H9 (cell line): ENCODE data around the gene PSMA6. TPM values are rescaled to one million over a fixed set of nuclear protein-coding genes. Genes with fewer than 3 reads are reported as not detected.

Experiments used
- DNase-seq: peaks from one replicate; pipeline ENCODE4 v3.0.0-alpha.2; 2017
- H2AFZ ChIP-seq: one replicate; pipeline ENCODE4 v1.6.1; 2013; ENCODE audit warnings: mild to moderate bottlenecking, low read length, control low read depth, moderate library complexity
- H2AK5ac ChIP-seq: 2 replicates; pipeline ENCODE4 v1.6.1; 2013; ENCODE audit warnings: low read length, control low read depth, mixed read lengths; ENCODE audit not compliant: insufficient read length
- H2BK120ac ChIP-seq: one replicate; pipeline ENCODE4 v1.6.1; 2013; ENCODE audit warnings: low read depth, mild to moderate bottlenecking, low read length, control low read depth, inconsistent platforms; ENCODE audit not compliant: poor library complexity, severe bottlenecking
- H2BK12ac ChIP-seq: 2 replicates; pipeline ENCODE4 v1.6.1; 2013; ENCODE audit warnings: low read length, control low read depth, mixed read lengths, low read depth; ENCODE audit not compliant: insufficient read length
- H2BK15ac ChIP-seq: 2 replicates; pipeline ENCODE4 v1.6.1; 2013; ENCODE audit warnings: low read depth, low read length, control low read depth
- H2BK20ac ChIP-seq: one replicate; pipeline ENCODE4 v1.6.1; 2013; ENCODE audit warnings: low read depth, mild to moderate bottlenecking, low read length, control low read depth, inconsistent platforms; ENCODE audit not compliant: poor library complexity, severe bottlenecking
- H2BK5ac ChIP-seq: 2 replicates; pipeline ENCODE4 v1.6.1; 2013; ENCODE audit warnings: low read length, control low read depth, mixed read lengths; ENCODE audit not compliant: insufficient read length
- H3K14ac ChIP-seq: 2 replicates; pipeline ENCODE4 v1.6.1; 2013; ENCODE audit warnings: low read length, control low read depth; ENCODE audit not compliant: insufficient read depth
- H3K18ac ChIP-seq: 2 replicates; pipeline ENCODE4 v1.6.1; 2013; ENCODE audit warnings: low read depth, mild to moderate bottlenecking, mixed read lengths, low read length, control low read depth; ENCODE audit not compliant: insufficient read length
- H3K23ac ChIP-seq: 2 replicates; pipeline ENCODE4 v1.6.1; 2013; ENCODE audit warnings: low read length, control low read depth, mixed read lengths, low read depth; ENCODE audit not compliant: insufficient read length
- H3K23me2 ChIP-seq: 2 replicates; pipeline ENCODE4 v1.6.1; 2013; ENCODE audit warnings: low read depth, mild to moderate bottlenecking, mixed read lengths, low read length, control low read depth; ENCODE audit not compliant: insufficient read length, poor library complexity, severe bottlenecking
- H3K27ac ChIP-seq: 2 replicates; pipeline ENCODE4 v1.5.1; 2013; ENCODE audit warnings: low read length, control low read depth, mixed read lengths, low read depth; ENCODE audit not compliant: insufficient read length
- H3K27me3 ChIP-seq: 2 replicates; pipeline ENCODE4 v1.6.1; 2013; ENCODE audit warnings: low read length, control low read depth, inconsistent platforms; ENCODE audit not compliant: insufficient read depth
- H3K4ac ChIP-seq: 2 replicates; pipeline ENCODE4 v1.6.1; 2013; ENCODE audit warnings: low read depth, mild to moderate bottlenecking, control low read depth, inconsistent platforms, low read length, moderate library complexity
- H3K4me1 ChIP-seq: 2 replicates; pipeline ENCODE4 v1.6.1; 2013; ENCODE audit warnings: low read length, control low read depth, inconsistent platforms; ENCODE audit not compliant: insufficient read depth
- H3K4me2 ChIP-seq: 2 replicates; pipeline ENCODE4 v1.6.1; 2013; ENCODE audit warnings: low read length, control low read depth, mixed read lengths; ENCODE audit not compliant: insufficient read length, insufficient read depth
- H3K56ac ChIP-seq: 2 replicates; pipeline ENCODE4 v1.6.1; 2013; ENCODE audit warnings: low read depth, mild to moderate bottlenecking, mixed read lengths, low read length, control low read depth; ENCODE audit not compliant: insufficient read length
- H3K79me1 ChIP-seq: 2 replicates; pipeline ENCODE4 v1.6.1; 2013; ENCODE audit warnings: low read depth, mild to moderate bottlenecking, moderate library complexity, low read length, control low read depth, inconsistent platforms; ENCODE audit not compliant: insufficient read depth, poor library complexity, severe bottlenecking
- H3K79me2 ChIP-seq: 2 replicates; pipeline ENCODE4 v1.6.1; 2013; ENCODE audit warnings: low read length, control low read depth, inconsistent platforms; ENCODE audit not compliant: insufficient read depth
- H3K9ac ChIP-seq: 2 replicates; pipeline ENCODE4 v1.6.1; 2013; ENCODE audit warnings: low read length, control low read depth, mixed read lengths; ENCODE audit not compliant: insufficient read length; ENCODE audit errors: extremely low read depth
- H3K9me3 ChIP-seq: one replicate; pipeline ENCODE4 v1.6.1; 2013; ENCODE audit warnings: low read depth, low read length, inconsistent platforms; ENCODE audit not compliant: control insufficient read depth
- H3T11ph ChIP-seq: one replicate; pipeline ENCODE4 v1.6.1; 2013; ENCODE audit warnings: mild to moderate bottlenecking, low read length, control low read depth, inconsistent platforms
- H4K20me1 ChIP-seq: one replicate; pipeline ENCODE4 v1.6.1; 2013; ENCODE audit not compliant: control insufficient read depth, insufficient read length, insufficient read depth
- H4K5ac ChIP-seq: 2 replicates; pipeline ENCODE4 v1.6.1; 2013; ENCODE audit warnings: low read depth, mild to moderate bottlenecking, mixed read lengths, low read length, control low read depth; ENCODE audit not compliant: insufficient read length
- H4K8ac ChIP-seq: replicated peaks from 2 replicates; pipeline ENCODE4 v1.6.1; 2013; ENCODE audit warnings: low read length, control low read depth, mixed read lengths, low read depth; ENCODE audit not compliant: insufficient read length
- H4K91ac ChIP-seq: 2 replicates; pipeline ENCODE4 v1.6.1; 2013; ENCODE audit warnings: low read depth, mild to moderate bottlenecking, moderate library complexity, mixed read lengths, low read length, control low read depth; ENCODE audit not compliant: insufficient read length
- H3K27ac Mint-ChIP-seq, 3 experiments: 2 replicates in 2 of 3; 3 replicates in 1 of 3; pipeline ENCODE4 v1.8.0; 2020 to 2021; ENCODE audit warnings: mixed read lengths in 3 of 3, mild to moderate bottlenecking in 1 of 3, moderate library complexity in 1 of 3
- H3K27me3 Mint-ChIP-seq: 2 replicates; pipeline ENCODE4 v1.8.0; 2021; ENCODE audit warnings: low read depth, mild to moderate bottlenecking, moderate library complexity, mixed read lengths
- H3K36me3 Mint-ChIP-seq, 3 experiments: 2 replicates in 2 of 3; 3 replicates in 1 of 3; pipeline ENCODE4 v1.8.0; 2020 to 2021; ENCODE audit warnings: low read depth in 3 of 3, mixed read lengths in 3 of 3; ENCODE audit not compliant: insufficient read depth in 1 of 3
- H3K4me1 Mint-ChIP-seq, 2 experiments: 2 replicates each; pipeline ENCODE4 v1.8.0; 2020; ENCODE audit warnings: mixed read lengths in 2 of 2
- H3K4me3 Mint-ChIP-seq, 2 experiments: 2 replicates in 1 of 2; 3 replicates in 1 of 2; pipeline ENCODE4 v1.8.0; 2020 to 2021; ENCODE audit warnings: mild to moderate bottlenecking in 2 of 2, mixed read lengths in 2 of 2, moderate library complexity in 1 of 2
- H3K9me3 Mint-ChIP-seq, 2 experiments: 2 replicates in 1 of 2; 3 replicates in 1 of 2; pipeline ENCODE4 v1.8.0; 2020; ENCODE audit warnings: mild to moderate bottlenecking in 2 of 2, mixed read lengths in 2 of 2, moderate library complexity in 1 of 2
- WGBS: extraction: QIAGEN DNeasy Blood & Tissue Kit; methylation state at CpG from one replicate; pipeline ENCODE4 v1.1.7; 2013; ENCODE audit warnings: missing lambda C conversion rate, low lambda C conversion rate, mixed read lengths; ENCODE audit not compliant: insufficient read length; ENCODE audit errors: extremely low coverage; 5-methylcytosine and 5-hydroxymethylcytosine counted together
- total RNA-seq: library from RNA; stranded (reverse); gene quantifications from 2 replicates; pipeline ENCODE4 v1.2.1, GENCODE V29; 2021
- TF ChIP-seq, protein P1 (sequence below): fragments of 200-600 bp; sonication (generic); conservative IDR thresholded peaks from 3 replicates; pipeline ENCODE4 v1.8.0; 2021; ENCODE audit warnings: antibody characterized with exemption, mild to moderate bottlenecking

PSMA6 gene
- total RNA-seq, 1 experiment from 2014 or later, result 255 TPM

DNA sequence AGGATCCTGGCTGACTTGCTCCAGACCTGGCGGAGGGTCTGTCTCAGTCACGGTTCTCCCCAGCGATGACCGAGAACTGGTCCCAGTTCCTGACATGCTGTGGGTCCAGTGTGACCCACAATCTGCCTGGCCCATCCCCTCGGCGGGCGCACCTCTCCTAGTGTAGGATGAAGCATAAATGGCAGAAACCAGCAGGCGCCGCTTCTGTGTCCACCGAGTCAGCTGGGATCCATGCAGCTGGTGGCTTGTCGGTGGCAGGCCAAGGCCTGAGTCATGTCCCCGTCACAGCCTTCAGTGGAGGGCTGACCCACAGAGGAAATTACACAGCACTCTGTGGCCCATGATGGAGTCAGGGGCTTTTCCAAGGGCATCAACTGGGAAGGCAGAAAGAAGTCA, 73.9 kb downstream of the PSMA6 start:
- no peak overlapping the region for H3K4ac ChIP-seq
- TF ChIP-seq, protein P1, sequence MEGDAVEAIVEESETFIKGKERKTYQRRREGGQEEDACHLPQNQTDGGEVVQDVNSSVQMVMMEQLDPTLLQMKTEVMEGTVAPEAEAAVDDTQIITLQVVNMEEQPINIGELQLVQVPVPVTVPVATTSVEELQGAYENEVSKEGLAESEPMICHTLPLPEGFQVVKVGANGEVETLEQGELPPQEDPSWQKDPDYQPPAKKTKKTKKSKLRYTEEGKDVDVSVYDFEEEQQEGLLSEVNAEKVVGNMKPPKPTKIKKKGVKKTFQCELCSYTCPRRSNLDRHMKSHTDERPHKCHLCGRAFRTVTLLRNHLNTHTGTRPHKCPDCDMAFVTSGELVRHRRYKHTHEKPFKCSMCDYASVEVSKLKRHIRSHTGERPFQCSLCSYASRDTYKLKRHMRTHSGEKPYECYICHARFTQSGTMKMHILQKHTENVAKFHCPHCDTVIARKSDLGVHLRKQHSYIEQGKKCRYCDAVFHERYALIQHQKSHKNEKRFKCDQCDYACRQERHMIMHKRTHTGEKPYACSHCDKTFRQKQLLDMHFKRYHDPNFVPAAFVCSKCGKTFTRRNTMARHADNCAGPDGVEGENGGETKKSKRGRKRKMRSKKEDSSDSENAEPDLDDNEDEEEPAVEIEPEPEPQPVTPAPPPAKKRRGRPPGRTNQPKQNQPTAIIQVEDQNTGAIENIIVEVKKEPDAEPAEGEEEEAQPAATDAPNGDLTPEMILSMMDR, result no peak
- Mint-ChIP-seq H3K4me1 (peaks cover 20 to 27% of the 10 kb centered on the region in 2 experiments), H3K36me3 (peaks cover 0 to 3% (median 0%) of the 10 kb centered on the region in 3 experiments; a peak in 1 of 7 replicates), H3K27ac (no peak overlapping the region; a peak in 1 of 7 replicates), H3K9me3 (peaks cover 3 to 5% of the 10 kb centered on the region in 2 experiments; a peak in 3 of 5 replicates), H3K27me3 (no peaks in the 10 kb centered on the region), H3K4me3 (no peak overlapping the region)
- no peaks in the 10 kb centered on the region for H3K79me1 ChIP-seq
- no peak for DNase-seq
- no peak overlapping the region for H2BK12ac ChIP-seq
- no peak overlapping the region; the same call in 1 of the 2 replicates for H3K14ac ChIP-seq
- H3K27me3 ChIP-seq, result no peaks in the 10 kb centered on the region
- H2AK5ac ChIP-seq, result no peak overlapping the region
- no CpG with 5 or more reads among the region's 12 CpGs for WGBS
- no peak overlapping the region for H2AFZ ChIP-seq
- H4K5ac ChIP-seq, result no peak overlapping the region
- H3K56ac ChIP-seq, result no peak overlapping the region
- no peak overlapping the region for H4K8ac ChIP-seq
- no peak overlapping the region for H3K27ac ChIP-seq
- H3K79me2 ChIP-seq, result no peaks in the 10 kb centered on the region
- H2BK120ac ChIP-seq, result no peak overlapping the region
- no peak overlapping the region for H3T11ph ChIP-seq
- H2BK5ac ChIP-seq, result no peak overlapping the region
- no peaks in the 10 kb centered on the region; the same call in 1 of the 2 replicates for H3K4me1 ChIP-seq
- no peak overlapping the region for H3K18ac ChIP-seq
- no peak overlapping the region for H3K4me2 ChIP-seq
- no peak overlapping the region for H2BK15ac ChIP-seq
- H3K9ac ChIP-seq, result no peak overlapping the region
- no peak overlapping the region for H4K91ac ChIP-seq
- no peak overlapping the region for H3K23ac ChIP-seq
- H2BK20ac ChIP-seq, result no peak overlapping the region
- H3K23me2 ChIP-seq, result no peaks in the 10 kb centered on the region
- H3K9me3 ChIP-seq, result no peaks in the 10 kb centered on the region
- no peaks in the 10 kb centered on the region for H4K20me1 ChIP-seq
